ENCODE results near the gene ABHD4. TPM values are rescaled to one million over a fixed set of nuclear protein-coding genes. Genes with fewer than 3 reads are reported as not detected.

ABHD4 gene
- total RNA-seq, 2 experiments from 2014 or later: 8.6 to 9.4 TPM

GRCh38 chr14:22561366-22561660 is 36.8 kb upstream of the ABHD4 start:
- intact Hi-C loops (cut with micrococcal nuclease): loop anchor here (10.0 kb wide), 2 partner anchors 257 to 337 kb away; no protein-coding TSS in a partner anchor
- ATAC-seq (no peak), DNase-seq (no peak)
- no peaks in the 10 kb centered on the region for H3K9me3 Mint-ChIP-seq
- peaks cover 82% of the 10 kb centered on the region for H3K4me1 Mint-ChIP-seq (ENCODE audit: low read depth)
- peak overlapping the region; percentile 62 for H3K4me3 Mint-ChIP-seq
- peaks cover 46% of the 10 kb centered on the region for H3K36me3 Mint-ChIP-seq (ENCODE audit: low read depth)
- peaks cover under 1% of the 10 kb centered on the region for H3K27me3 Mint-ChIP-seq
- ChIA-PET POLR2A (interaction anchor here (0.5 to 15.6 kb wide), 15 partner anchors 7 to 713 kb away, joined by 3 to 397 read pairs (median 4); no protein-coding TSS in a partner anchor), CTCF (interaction anchor here (0.6 to 5.2 kb wide), 24 partner anchors 8 to 838 kb away, joined by 3 to 259 read pairs (median 3); partner anchors contain the start of genes DAD1, MRPL52 and REM2)
- TF ChIP-seq, protein P1, sequence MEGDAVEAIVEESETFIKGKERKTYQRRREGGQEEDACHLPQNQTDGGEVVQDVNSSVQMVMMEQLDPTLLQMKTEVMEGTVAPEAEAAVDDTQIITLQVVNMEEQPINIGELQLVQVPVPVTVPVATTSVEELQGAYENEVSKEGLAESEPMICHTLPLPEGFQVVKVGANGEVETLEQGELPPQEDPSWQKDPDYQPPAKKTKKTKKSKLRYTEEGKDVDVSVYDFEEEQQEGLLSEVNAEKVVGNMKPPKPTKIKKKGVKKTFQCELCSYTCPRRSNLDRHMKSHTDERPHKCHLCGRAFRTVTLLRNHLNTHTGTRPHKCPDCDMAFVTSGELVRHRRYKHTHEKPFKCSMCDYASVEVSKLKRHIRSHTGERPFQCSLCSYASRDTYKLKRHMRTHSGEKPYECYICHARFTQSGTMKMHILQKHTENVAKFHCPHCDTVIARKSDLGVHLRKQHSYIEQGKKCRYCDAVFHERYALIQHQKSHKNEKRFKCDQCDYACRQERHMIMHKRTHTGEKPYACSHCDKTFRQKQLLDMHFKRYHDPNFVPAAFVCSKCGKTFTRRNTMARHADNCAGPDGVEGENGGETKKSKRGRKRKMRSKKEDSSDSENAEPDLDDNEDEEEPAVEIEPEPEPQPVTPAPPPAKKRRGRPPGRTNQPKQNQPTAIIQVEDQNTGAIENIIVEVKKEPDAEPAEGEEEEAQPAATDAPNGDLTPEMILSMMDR (IDR thresholded peaks at IDR 0.05): no peak
- peak overlapping the region; percentile 94 for H3K27ac Mint-ChIP-seq

GRCh38 chr14:22561661-22562579 is 36.2 kb upstream of the ABHD4 start:
- H3K9me3 Mint-ChIP-seq: no peaks in the 10 kb centered on the region
- H3K27me3 Mint-ChIP-seq: no peaks in the 10 kb centered on the region
- intact Hi-C loops (cut with micrococcal nuclease): loop anchor here (10.0 kb wide), 2 partner anchors 257 to 337 kb away; no protein-coding TSS in a partner anchor
- H3K27ac Mint-ChIP-seq: peak overlapping the region; percentile 94
- ChIA-PET CTCF (interaction anchor here (0.6 to 5.2 kb wide), 19 partner anchors 8 to 648 kb away, joined by 3 to 259 read pairs (median 4); partner anchors contain the start of genes DAD1 and MRPL52), POLR2A (interaction anchor here (0.5 to 15.6 kb wide), 16 partner anchors 7 to 714 kb away, joined by 3 to 397 read pairs (median 4); partner anchors contain the start of gene DAD1)
- peaks cover 47% of the 10 kb centered on the region for H3K36me3 Mint-ChIP-seq (ENCODE audit: low read depth)
- H3K4me3 Mint-ChIP-seq: peak overlapping the region; percentile 62
- TF ChIP-seq, protein P1 (IDR thresholded peaks at IDR 0.05): no peak
- DNase-seq (peak; percentile 90), ATAC-seq (peak; percentile 43)
- peaks cover 87% of the 10 kb centered on the region for H3K4me1 Mint-ChIP-seq (ENCODE audit: low read depth)

DNA sequence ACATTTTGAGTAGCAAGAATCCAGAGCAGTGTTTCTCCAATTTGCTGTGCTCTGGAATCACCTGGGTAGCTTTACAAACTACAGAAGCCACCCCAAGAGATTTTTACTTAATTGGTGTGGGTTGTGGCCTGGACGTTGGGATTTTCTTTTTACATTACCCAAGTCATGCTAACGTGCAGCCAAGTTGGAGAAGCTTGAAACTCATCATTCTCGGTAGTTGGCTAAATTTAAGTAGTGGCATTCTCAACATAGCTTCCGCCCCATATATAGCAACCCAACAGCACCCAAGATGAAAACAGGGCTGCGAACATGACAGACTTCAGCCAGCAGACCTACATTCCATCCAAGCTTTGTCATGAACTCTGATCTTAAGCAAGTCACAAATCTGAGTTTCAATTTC is 34.1 kb upstream of the ABHD4 start:
- peak overlapping the region; percentile 58 for H3K4me3 Mint-ChIP-seq
- H3K4me1 Mint-ChIP-seq (ENCODE audit: low read depth): peaks cover 91% of the 10 kb centered on the region
- peaks cover 58% of the 10 kb centered on the region for H3K36me3 Mint-ChIP-seq (ENCODE audit: low read depth)
- no peak for ATAC-seq
- no peaks in the 10 kb centered on the region for H3K27me3 Mint-ChIP-seq
- intact Hi-C loops (cut with micrococcal nuclease): loop anchor here (10.0 kb wide), 2 partner anchors 259 to 339 kb away; no protein-coding TSS in a partner anchor
- H3K9me3 Mint-ChIP-seq: no peaks in the 10 kb centered on the region
- CTCF ChIA-PET: interaction anchor here (0.7 to 4.8 kb wide), 10 partner anchors 9 to 574 kb away, joined by 3 to 21 read pairs (median 4); partner anchors contain the start of gene DAD1
- TF ChIP-seq, protein P1 (IDR thresholded peaks at IDR 0.05): no peak
- POLR2A ChIA-PET: interaction anchor here (0.6 to 15.6 kb wide), 12 partner anchors 13 to 441 kb away, joined by 3 to 397 read pairs (median 4); partner anchors contain the start of gene OXA1L
- peak; percentile 36 for DNase-seq
- peak overlapping the region; percentile 94 for H3K27ac Mint-ChIP-seq

DNA sequence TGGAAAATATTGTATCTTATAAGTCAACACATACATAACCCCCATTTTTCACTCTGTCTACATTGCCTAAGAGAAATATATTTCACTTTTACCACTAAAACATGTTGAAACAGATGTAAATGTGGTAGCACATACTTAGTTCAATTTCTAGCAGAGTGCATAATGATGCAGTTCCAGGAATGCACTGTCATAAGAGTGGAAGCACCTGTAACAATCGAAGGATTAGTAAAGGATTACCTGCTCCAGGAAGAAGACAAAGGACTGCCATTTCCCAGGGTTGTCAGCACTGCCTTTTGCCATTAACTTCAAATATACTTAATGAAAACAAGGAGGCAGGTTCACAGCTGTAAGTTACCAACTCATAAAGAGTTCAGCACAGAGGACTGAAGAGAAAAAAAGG is 33.6 kb upstream of the ABHD4 start:
- no peaks in the 10 kb centered on the region for H3K9me3 Mint-ChIP-seq
- DNase-seq: no peak
- peak overlapping the region; percentile 94 for H3K27ac Mint-ChIP-seq
- CTCF ChIA-PET: interaction anchor here (0.7 to 10.0 kb wide), 14 partner anchors 9 to 649 kb away, joined by 3 to 249 read pairs (median 4); no protein-coding TSS in a partner anchor
- TF ChIP-seq, protein P1 (IDR thresholded peaks at IDR 0.05): no peak
- no peak for ATAC-seq
- POLR2A ChIA-PET: interaction anchor here (0.6 to 15.6 kb wide), 11 partner anchors 14 to 387 kb away, joined by 3 to 397 read pairs (median 3); partner anchors contain the start of gene OXA1L
- peak overlapping the region; percentile 58 for H3K4me3 Mint-ChIP-seq
- intact Hi-C loops (cut with micrococcal nuclease): loop anchor here (10.0 kb wide), 2 partner anchors 260 to 340 kb away; no protein-coding TSS in a partner anchor
- no peaks in the 10 kb centered on the region for H3K27me3 Mint-ChIP-seq
- peaks cover 86% of the 10 kb centered on the region for H3K4me1 Mint-ChIP-seq (ENCODE audit: low read depth)
- peaks cover 60% of the 10 kb centered on the region for H3K36me3 Mint-ChIP-seq (ENCODE audit: low read depth)

Data from activated CD8-positive, alpha-beta T cell treated with anti-CD3 and anti-CD28 coated beads for 36 hours (primary cell).